Sciatic nerve (tissue), 2 donors: Measurements from ENCODE around the gene TMEM273. TPM values are rescaled to one million over a fixed set of nuclear protein-coding genes. Genes with fewer than 3 reads are reported as not detected.

Source experiments
- ATAC-seq: fragments of 200-7000 bp; cut with Tn5 transposase; one replicate; pipeline ENCODE4 v1.9.1; 2020; ENCODE audit warnings: mild to moderate bottlenecking, moderate library complexity
- DNase-seq: peaks from one replicate; pipeline ENCODE4 v3.0.0-alpha.2; 2020; ENCODE audit warnings: low spot score
- intact Hi-C: fragments of 100-400 bp; cut with DNase I; formaldehyde crosslinking; loops from one replicate; pipeline ENCODE4 v1.14.2; 2022
- total RNA-seq: library from RNA; stranded (reverse); fragmentation: NEBNext Ultra II Directional; extraction: Animal tissue kit (Norgen Biotek cat#: 25700); gene quantifications from one replicate; pipeline ENCODE4 v1.2.1, GENCODE V29; 2021
- donor health status: DM: no; HTN: no; CAD: no.
- donor health status: DM: no; HTN: no; CAD: no.

The TMEM273 gene
- total RNA-seq, 1 donor from 2014 or later, result 35.1 TPM

DNA sequence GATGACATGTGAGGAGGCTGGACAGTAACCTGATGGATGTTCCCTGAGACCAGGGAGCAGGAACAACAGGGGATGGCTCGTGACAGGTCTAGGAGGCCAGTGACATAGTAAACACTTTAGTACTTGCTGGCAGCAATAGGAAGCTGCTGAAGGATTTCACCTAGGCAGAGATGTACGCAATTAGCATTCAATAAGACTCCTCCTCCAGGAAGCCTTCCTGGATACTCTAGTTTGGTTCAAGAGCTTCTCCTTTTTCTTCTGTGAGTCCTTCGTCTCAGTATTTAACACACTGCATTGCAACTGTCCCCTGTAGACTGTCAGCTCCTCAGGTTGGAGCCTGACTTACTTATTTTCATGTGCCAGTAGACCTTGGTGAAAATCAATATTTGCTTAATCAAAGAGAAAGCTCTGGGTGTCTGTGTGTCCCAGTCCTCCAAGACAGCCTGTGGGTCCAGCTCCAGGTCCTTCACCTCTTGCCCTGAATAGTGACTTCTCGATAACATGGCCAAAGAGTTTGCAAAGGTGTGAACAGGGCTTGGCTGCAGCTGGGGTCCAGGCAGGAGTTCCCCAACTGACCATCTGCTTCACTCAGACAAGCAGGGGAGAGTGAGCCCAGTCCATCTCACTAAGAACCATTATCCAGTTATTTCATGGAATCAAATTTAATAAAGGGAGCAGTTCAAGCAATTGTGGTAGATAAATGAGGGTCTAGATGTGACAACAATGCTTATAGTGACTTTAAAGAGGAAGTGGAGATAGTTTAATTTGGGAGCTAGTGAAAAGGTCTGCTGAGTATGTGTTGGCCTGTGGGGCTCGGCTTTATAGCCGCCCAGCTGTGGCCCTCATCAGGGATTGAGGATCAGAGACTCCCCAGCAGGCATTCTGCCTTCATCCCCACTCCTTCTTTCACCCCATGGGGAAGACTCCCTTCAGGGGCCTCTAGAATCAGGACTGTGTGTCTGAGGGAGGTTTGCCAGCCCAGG is 9.4 kb downstream of the TMEM273 start:
- ATAC-seq (no peak), DNase-seq (no peak)
- intact Hi-C loops, result no loop called here

DNA sequence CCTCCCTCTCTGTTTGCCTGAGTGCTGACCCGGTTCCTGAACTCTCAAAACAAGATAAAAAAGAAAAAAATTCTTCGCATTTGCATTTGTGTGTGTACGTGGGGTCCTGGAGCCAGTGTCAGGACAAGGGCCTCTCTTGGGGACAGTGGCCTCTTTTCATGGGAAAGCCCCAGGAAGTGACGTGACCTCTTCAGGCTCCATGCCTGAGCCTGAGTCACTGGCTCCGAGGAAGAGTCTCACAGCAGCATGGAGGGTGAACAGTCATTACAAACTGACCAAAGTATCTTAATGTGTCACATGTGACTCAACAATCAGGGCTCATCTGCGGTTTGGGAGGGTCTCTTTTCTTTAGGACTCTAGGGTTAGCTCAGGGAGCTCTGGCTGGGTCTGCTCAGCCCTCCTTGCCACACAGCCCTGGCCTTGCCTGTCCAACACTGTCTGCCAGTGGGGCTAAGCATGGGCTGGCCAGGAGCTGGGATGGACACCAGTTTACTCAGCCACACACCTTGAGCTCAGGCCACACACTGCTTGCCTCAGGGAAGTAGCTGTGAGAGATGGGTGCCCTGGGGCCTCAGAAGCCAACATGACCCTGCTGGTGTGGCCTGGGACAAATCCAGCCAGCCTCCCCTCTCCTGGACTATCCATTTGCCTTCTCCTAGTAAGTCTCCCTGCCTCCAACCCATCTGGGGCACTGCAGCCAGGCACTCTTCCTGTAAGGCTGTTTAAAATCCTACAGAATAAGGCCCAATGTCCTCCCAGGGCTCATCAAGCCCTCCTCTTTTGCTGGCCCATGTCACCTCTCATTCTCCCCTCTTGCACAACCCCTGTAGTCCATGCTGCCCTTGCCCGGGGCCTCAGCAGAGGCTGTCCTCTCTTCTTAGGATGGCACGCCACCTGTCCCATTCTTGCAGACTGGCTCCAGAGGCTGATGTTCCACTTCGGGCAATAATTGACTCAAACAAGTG is 10.5 kb downstream of the TMEM273 start:
- DNase-seq, result peak; percentile 66
- intact Hi-C loops, result loop anchor here (2.0 kb wide), 1 partner anchor 27 kb away; no protein-coding TSS in a partner anchor
- ATAC-seq, result peak; percentile 88

DNA sequence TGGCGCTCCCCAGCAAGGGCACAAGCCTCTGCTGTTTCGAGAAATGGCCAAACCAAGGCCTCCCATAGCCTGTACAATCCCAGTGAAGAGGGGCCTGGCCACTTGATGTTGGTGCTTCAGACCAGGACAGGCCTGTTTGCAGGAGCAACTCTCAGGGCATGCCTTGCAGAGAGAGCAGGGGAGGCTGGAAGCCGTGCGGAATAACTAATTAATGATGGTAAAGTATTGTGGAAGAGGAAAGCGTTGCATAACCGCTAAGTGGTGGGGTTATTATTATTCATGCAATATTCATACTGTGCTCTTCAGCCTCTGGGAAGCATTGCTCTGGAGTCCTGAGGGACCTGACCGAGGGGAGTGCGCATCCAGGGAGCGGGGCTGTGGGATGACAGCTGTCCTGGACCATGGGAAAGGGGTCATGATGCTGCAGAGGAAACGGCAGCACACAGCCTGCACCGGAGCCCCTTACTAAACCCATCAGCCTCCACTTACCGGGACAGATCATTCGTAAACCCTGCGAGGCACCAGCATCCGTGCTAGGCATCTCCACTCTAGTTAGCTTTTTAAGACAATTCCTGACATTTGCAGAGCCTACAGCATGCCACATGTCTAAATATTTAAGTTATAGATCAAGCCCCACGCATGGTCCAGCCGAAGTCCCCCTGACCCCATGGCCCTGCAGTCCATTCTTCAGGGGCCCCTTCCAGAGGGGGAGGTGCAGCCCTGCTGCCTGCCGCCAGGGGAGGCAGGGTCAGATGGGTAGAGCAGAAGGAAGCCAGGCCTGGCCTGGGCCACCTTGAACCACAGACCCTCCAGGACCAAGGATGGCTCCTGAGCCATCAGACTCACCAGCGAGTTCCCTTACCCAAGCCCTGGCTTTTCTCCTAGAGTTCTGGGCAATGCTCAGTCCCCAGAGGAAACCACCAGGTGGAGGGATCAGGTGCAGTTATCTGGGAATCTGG is 11.6 kb downstream of the TMEM273 start:
- DNase-seq, result peak; percentile 50
- ATAC-seq, result no peak
- intact Hi-C loops, result loop anchor here (2.0 kb wide), 1 partner anchor 26 kb away; no protein-coding TSS in a partner anchor

DNA sequence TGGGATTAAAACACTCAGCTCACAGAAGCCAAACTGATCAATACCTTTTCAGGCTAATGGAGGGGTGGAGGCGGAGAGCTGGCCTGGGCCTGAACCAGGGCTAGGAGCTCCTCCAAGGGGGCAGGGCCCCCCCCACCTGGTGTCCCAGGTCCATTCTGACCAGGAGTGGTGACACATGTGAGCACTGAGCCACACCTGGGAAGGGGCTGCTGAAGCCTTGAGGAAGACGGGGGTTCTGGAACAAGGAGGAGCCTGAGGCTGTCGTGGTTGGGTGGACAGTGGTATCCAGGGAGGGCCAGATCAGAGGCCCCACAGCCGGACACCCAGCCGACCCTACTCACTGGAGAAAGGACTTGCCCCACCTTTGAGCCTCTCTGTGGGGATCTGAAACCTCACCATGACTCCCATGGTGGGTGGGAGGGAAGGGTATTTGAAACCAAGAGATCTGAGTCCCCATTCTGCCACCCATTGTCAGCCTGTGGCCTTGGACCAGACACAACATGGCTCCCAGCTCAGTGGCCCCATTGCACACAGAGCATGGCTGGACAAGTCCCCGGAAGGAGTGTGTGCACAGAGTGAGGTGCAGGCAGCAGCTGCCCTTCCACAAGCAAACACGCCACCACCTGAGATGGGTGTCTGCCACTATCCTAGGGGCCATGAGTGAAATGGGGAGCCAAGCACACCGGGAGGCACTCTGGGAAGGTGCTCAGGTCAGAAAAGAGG is 12.4 kb downstream of the TMEM273 start:
- intact Hi-C loops, result loop anchor here (2.0 kb wide), 1 partner anchor 25 kb away; no protein-coding TSS in a partner anchor
- DNase-seq (peak; percentile 35), ATAC-seq (no peak)

DNA sequence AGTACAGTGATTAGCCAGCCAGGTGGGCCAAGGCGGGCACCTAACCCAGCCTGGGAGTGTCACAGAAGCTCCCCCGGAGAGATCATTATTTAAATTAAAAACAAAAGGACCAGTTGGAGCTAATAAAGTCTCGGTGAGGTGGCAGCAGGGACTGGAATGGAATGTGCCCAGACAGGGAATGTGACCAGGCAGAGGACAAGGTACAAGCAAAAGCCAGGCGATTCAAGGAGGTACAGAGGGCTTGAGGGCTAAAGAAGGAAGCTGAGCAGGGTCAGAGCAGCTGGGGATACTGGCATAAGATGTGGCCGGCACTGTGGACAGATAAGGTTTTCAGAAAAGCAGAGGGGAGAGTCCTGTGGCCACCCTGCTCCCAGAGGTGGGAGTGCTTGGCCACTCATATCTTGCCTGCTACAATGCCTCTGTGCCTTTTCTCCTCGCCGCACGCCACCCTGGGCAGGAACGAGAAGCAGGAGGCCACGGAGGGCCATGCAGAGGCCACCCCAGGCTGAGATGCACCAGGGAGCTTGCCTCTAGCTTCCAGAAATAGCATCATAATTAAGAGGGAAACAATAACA is 13.2 kb downstream of the TMEM273 start:
- no peak for ATAC-seq
- DNase-seq, result no peak
- intact Hi-C loops, result no loop called here

DNA sequence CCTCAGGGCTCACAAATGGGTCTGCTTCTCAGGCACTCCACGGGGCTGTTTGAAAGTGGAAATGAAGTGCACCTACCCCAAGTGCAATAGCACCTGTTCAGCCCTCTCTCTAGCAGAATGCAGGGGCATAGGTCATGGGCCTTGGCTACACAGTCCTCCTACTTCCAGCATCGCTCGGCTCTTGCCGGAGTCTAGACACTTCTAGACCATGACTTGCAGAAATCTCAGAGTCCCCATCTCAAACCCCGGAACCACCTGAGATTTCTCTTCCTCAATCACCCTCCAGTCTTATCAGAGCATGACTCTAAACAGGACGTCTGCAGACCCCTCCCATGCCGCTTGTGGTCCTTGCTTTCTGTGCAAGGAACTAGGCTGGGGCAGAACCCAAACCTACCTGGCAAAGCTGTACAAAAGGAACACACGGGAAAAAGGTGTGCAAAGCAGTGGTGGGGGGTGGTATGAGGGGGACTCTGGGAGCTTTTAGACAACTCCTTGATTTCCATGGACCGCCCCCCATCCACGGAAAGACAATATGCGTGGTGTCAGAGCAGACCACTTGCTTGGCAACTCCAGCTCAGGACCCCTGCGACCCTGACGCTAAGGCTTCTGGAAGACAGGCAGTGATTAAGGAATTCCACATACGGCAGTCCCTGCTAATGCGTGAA is 13.8 kb downstream of the TMEM273 start:
- intact Hi-C loops, result no loop called here
- no peak for ATAC-seq
- DNase-seq, result peak; percentile 34

DNA sequence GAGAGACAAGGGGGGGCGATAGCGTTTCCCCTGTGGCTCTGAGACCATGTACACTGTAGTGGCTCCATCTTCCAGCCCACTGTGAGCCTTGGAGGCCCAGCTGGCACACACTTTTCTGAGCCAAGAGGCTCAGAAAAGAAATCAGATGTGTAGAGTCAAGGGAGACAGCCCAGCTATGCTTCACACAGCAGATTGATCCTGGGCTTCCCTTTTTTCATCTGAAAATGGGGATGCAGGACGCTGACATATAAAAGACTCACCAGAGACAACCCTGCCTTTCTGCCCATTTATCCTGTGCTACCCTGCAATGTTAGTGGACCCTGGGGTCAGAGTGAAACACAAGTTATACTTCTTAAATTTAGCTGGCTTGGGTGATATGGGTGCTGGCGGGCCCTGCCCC is 14.3 kb downstream of the TMEM273 start:
- no peak for DNase-seq
- intact Hi-C loops, result no loop called here

DNA sequence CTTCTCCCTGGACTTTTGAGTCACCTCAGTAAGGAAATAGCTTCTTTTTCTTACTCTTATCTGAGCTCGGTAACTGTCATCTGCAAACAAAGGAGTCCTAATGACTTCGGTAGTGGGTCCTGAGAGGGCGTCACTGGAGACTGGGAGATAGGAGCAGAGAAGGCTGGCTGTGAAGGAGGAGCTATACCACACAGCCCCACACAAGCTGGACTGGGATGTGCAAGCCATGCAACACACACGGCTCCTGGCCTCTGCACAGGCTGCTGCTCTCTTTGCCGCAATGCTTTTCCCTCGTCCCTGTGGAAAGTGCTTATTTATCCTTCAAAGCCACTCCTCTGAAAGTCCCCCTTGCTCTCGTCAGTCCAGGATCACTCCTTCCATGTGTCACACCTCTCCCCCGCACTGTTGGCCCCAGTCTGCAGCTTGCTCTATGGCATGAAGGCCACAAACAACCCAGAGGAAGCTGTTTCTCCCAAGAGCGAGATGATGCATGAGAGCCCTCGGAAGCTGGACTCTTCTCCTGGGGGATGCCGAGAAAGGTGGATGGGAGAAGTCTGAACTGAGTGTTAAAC is 14.9 kb downstream of the TMEM273 start:
- intact Hi-C loops, result no loop called here
- no peak for ATAC-seq
- peak; percentile 43 for DNase-seq

More for the DNA sequence above, 14.3 kb downstream of the TMEM273 start:
- ATAC-seq, result no peak

DNA sequence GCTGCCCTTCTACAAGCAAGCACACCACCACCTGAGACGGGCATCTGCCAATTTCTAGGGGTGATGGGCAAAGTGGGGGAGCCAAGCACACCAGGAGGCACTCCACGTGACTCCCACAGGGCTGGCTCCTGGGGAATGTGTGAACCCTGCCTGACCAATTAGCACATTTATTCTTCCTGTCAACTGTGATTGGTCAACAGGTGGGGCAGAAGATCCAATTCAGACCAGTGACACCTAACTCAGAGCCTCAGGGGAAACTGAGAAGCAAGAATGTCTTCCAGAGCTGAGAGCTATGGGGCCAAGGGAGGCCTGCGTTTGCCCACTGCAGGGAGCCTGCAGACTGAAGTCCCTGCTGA is 15.4 kb downstream of the TMEM273 start:
- no peak for ATAC-seq
- DNase-seq, result no peak
- intact Hi-C loops, result no loop called here

DNA sequence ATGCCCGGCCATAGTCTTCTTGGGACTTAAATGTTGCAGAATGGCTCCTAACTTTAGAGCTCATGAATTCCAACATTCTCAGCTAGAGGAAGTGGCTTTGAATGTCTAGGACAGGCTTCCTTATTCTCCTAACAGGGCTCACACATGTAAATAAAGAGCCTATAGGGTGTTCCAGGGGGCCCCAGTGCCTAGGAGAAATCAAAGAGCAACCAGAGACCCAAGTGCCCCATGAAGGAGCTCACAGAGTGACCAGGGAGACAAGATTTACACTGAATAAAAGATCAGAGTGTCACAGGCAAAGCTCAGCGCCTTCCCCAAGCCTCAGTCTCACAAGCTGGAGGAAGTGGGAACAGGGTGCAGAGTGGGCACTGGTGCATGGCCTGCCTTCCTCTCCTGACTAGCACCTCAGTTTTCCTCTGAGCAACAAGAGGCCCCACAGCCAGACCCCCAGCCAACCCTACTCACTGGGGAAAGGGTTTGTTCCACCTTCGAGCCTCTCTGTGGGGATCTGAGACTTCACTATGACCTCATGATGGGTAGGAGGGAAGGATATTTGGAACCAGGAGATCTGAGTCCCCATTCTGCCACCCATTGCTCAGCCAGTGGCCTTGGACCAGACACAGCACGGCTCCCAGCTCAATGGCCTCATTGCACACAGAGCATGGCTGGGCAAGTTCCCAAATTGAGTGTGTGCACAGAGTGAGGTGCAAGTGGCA is 16.0 kb downstream of the TMEM273 start:
- no peak for ATAC-seq
- peak; percentile 22 for DNase-seq
- intact Hi-C loops, result no loop called here

DNA sequence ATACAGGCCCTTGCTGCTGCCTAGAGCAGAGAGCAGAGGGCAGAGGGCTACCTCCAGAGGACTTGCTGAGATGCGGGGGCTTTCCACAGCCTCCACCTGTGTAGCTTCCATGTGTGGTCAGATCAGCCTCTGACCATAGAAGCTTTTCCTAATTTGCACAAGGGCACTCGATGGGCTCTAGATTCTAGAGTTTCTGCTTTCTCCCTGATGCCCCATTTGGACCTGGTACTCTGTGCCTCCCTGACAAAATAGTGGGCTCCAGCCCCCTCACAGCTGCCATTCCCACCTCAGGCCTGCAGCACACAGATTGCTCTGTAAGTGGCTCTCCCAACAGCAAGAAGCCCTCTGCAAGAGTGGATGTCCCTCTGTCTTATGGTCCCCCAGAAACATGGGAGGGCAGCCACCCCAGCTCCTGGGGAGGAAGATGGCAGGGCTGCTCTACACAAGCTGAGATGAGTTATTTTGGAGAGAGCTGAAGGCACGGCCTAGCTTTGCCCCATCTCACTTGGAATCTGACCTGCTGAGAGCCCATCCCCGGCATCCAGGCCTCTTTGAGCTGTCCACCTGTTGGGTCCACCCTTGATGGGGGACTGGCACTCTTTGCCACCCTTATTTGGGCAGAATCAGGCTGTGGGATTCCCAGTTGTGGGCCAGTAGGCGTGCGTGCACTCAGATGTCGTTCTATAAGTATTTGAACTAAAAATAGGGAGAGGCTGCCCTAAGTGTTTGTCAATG is 16.7 kb downstream of the TMEM273 start:
- intact Hi-C loops, result no loop called here
- ATAC-seq, result no peak
- DNase-seq, result peak; percentile 34

DNA sequence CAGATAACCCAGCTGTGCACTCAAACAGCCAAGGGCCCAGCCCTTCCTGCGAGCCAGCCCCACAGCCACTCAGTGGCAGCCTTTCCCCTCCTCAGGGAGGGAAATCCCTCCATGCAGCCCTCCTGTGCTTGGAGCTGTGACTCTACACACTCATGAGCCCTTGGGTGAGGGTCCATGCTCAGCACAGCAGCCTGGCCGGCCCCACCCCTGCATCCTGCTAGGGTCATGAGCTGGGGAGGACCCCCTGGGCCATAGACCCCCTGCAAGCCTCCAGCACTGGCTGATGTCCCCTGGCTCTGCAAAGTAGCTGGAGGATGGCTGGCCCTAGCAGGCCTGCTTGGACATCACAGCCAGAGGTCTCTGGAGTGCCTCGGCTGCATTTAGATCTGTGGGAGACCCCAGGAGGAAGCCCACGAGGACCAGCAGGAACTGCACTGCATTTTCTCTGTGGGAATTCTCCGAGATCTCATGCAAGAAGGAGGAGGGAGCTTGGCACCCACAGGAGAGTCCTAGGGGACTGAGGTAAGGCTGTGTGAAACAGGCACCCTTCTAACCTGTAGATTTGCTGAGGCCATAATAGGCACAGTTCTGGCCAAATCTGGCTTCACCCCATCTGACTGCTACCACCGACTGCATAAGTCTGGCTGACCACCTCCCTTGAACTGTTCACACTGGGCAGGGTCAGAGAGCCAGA is 17.4 kb downstream of the TMEM273 start:
- ATAC-seq (no peak), DNase-seq (peak; percentile 45)
- intact Hi-C loops, result no loop called here

DNA sequence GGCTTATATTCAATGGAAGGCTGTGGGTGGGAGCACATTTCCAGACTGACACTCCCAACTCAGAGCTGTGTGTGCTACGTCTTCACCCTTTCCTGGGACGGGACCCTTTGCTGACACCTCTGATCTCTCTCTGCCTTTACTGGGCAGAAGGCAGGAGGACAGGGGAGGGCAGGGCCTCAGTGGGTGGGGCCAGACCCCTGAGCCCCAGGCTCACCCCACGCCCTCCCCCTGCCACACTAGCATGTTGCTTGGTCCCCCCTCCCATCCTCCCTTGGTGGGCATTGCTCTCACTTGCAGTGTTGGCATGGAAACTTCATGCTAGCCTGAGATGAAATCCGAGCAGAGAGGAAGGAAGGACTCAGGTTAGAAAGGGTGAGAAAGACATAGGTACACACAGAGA is 18.4 kb downstream of the TMEM273 start:
- intact Hi-C loops, result loop anchor here (5.0 kb wide), 1 partner anchor 433 kb away; no protein-coding TSS in a partner anchor
- no peak for DNase-seq
- no peak for ATAC-seq

DNA sequence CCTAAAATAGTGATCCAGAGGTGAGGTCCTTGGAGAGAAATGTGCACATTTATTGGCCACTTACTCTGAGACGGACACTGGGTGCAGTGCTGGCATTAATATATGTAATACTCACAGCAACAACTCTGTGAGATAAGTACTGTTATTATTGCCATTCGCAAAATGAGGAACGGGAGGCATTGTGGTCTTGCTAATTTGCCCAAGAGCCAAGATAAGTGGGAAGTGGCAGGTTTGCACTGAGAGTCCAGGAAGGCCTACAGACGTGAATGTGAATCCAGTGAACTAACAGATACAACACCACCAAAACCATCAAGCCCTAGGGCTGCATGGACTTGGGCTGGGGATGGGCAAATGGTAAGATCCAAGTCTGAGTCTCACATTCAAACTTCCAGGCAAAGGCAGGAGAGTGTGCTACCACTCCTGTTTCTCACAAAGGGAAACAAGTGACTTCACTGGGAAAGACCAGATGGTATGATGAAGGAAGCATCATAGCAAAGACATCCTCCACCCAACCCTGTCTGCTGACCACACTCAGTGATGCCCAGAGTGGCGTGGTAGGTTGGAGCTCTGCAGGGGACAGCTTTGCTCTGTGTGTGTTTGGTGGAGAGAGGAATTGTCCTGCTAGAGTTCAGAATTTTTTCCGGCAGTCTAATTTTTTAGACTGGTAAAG is 19.2 kb downstream of the TMEM273 start:
- DNase-seq (no peak), ATAC-seq (no peak)
- intact Hi-C loops, result loop anchor here (5.0 kb wide), 1 partner anchor 433 kb away; no protein-coding TSS in a partner anchor
